ENCODE data around the gene C10orf67. TPM values are rescaled to one million over a fixed set of nuclear protein-coding genes. Genes with fewer than 3 reads are reported as not detected.

The C10orf67 gene
- total RNA-seq, 1 donor from 2014 or later, result not detected

- TF ChIP-seq CTCF (IDR thresholded peaks at IDR 0.05), result no peak
- no peak for DNase-seq
- ChIA-PET CTCF (no interaction called here), POLR2A (no interaction called here)
- Mint-ChIP-seq H3K27ac (no peak overlapping the region), H3K4me3 (no peak overlapping the region), H3K36me3 (ENCODE audit: low read depth) (no peaks in the 10 kb centered on the region), H3K9me3 (peaks cover 11% of the 10 kb centered on the region), H3K27me3 (peaks cover 6% of the 10 kb centered on the region), H3K4me1 (no peaks in the 10 kb centered on the region)
- no peak for ATAC-seq (ENCODE audit: low read depth)
- intact Hi-C loops (cut with micrococcal nuclease), result no loop called here
These were observed 59.8 kb downstream of the C10orf67 start for GRCh38 chr10:23284674-23285335.

GRCh38 chr10:23284155-23284554, 60.4 kb downstream of the C10orf67 start:
- H3K27ac Mint-ChIP-seq, result no peak overlapping the region
- no peak for ATAC-seq (ENCODE audit: low read depth)
- POLR2A ChIA-PET, result no interaction called here
- CTCF ChIA-PET, result no interaction called here
- no peaks in the 10 kb centered on the region for H3K4me1 Mint-ChIP-seq
- intact Hi-C loops (cut with micrococcal nuclease), result no loop called here
- no peak for DNase-seq
- H3K4me3 Mint-ChIP-seq, result no peak overlapping the region
- TF ChIP-seq CTCF (IDR thresholded peaks at IDR 0.05), result no peak
- H3K9me3 Mint-ChIP-seq, result peaks cover 11% of the 10 kb centered on the region
- H3K36me3 Mint-ChIP-seq (ENCODE audit: low read depth), result no peaks in the 10 kb centered on the region
- peaks cover 5% of the 10 kb centered on the region for H3K27me3 Mint-ChIP-seq

- H3K27ac Mint-ChIP-seq, result no peak overlapping the region
- ATAC-seq (ENCODE audit: low read depth), result no peak
- no peak overlapping the region for H3K4me3 Mint-ChIP-seq
- peaks cover 5% of the 10 kb centered on the region for H3K27me3 Mint-ChIP-seq
- no peak for DNase-seq
- peaks cover 11% of the 10 kb centered on the region for H3K9me3 Mint-ChIP-seq
- ChIA-PET POLR2A (no interaction called here), CTCF (no interaction called here)
- no peaks in the 10 kb centered on the region for H3K36me3 Mint-ChIP-seq (ENCODE audit: low read depth)
- no peaks in the 10 kb centered on the region for H3K4me1 Mint-ChIP-seq
- intact Hi-C loops (cut with micrococcal nuclease), result no loop called here
- TF ChIP-seq CTCF (IDR thresholded peaks at IDR 0.05), result no peak
These were observed 60.9 kb downstream of the C10orf67 start for GRCh38 chr10:23283680-23284079.

- ChIA-PET CTCF (interaction anchor here (1.7 kb wide), 1 partner anchor 11 kb away, joined by 3 read pairs; no protein-coding TSS in a partner anchor), POLR2A (no interaction called here)
- no peaks in the 10 kb centered on the region for H3K4me1 Mint-ChIP-seq
- H3K36me3 Mint-ChIP-seq (ENCODE audit: low read depth), result no peaks in the 10 kb centered on the region
- no peaks in the 10 kb centered on the region for H3K9me3 Mint-ChIP-seq
- intact Hi-C loops (cut with micrococcal nuclease), result no loop called here
- TF ChIP-seq CTCF (IDR thresholded peaks at IDR 0.05), result no peak
- no peak for ATAC-seq (ENCODE audit: low read depth)
- H3K27ac Mint-ChIP-seq, result no peak overlapping the region
- H3K27me3 Mint-ChIP-seq, result peaks cover 6% of the 10 kb centered on the region
- DNase-seq, result no peak
- H3K4me3 Mint-ChIP-seq, result no peak overlapping the region
These were observed 63.6 kb downstream of the C10orf67 start for GRCh38 chr10:23281044-23281433.

GRCh38 chr10:23280419-23281043, 64.1 kb downstream of the C10orf67 start:
- no peak for TF ChIP-seq CTCF (IDR thresholded peaks at IDR 0.05)
- ChIA-PET POLR2A (no interaction called here), CTCF (interaction anchor here (1.7 kb wide), 1 partner anchor 12 kb away, joined by 3 read pairs; no protein-coding TSS in a partner anchor)
- H3K36me3 Mint-ChIP-seq (ENCODE audit: low read depth), result no peaks in the 10 kb centered on the region
- ATAC-seq (ENCODE audit: low read depth), result no peak
- H3K27ac Mint-ChIP-seq, result no peak overlapping the region
- H3K4me3 Mint-ChIP-seq, result no peak overlapping the region
- H3K9me3 Mint-ChIP-seq, result peaks cover 3% of the 10 kb centered on the region
- intact Hi-C loops (cut with micrococcal nuclease), result no loop called here
- H3K27me3 Mint-ChIP-seq, result peaks cover 6% of the 10 kb centered on the region
- DNase-seq, result no peak
- no peaks in the 10 kb centered on the region for H3K4me1 Mint-ChIP-seq
